A549 (cell line): Measurements from ENCODE around the gene SCN5A. TPM values are rescaled to one million over a fixed set of nuclear protein-coding genes. Genes with fewer than 3 reads are reported as not detected.

Source experiments
- ATAC-seq, 2 experiments: fragments of 200-7000 bp in 1 of 2; fragments of >200 bp in 1 of 2; cut with Nextera tagmentation in 1 of 2; cut with Tn5 transposase in 1 of 2; 3 replicates each; pipeline versions ENCODE4 v1.8.0 to v1.9.1; 2018 to 2020; ENCODE audit warnings: mild to moderate bottlenecking in 1 of 2, moderate library complexity in 1 of 2
- CTCF ChIA-PET: fragments of 300-600 bp; sonication (Branson Sonifier 250); formaldehyde crosslinking; extraction: SDS; loops from one replicate; lab custom pipeline; 2021; ENCODE audit warnings: antibody characterized with exemption, inconsistent platforms; lab: Yijun Ruan, JAX
- POLR2A ChIA-PET: fragments of 350-600 bp; formaldehyde crosslinking; extraction: SDS; loops from one replicate; lab custom pipeline; 2021; ENCODE audit warnings: antibody characterized with exemption, inconsistent platforms; lab: Yijun Ruan, JAX
- DNase-seq, 2 experiments: peaks; one replicate each; pipeline versions ENCODE4 v3.0.0 to v3.0.0-alpha.2; 2011 to 2016; ENCODE audit warnings: low read depth in 1 of 2, low spot score in 1 of 2
- FAIRE-seq: peaks from 2 replicates; lab custom pipeline; 2011; peaks lifted over from hg19 to GRCh38; lab: Jason Lieb, UNC
- H3K27ac ChIP-seq, 2 experiments: fragments of >200 bp; sonication (Bioruptor Twin); formaldehyde crosslinking; 3 replicates each; pipeline ENCODE4 v1.5.1; 2016 to 2017
- H3K4me1 ChIP-seq: fragments of >200 bp; sonication (Bioruptor Twin); formaldehyde crosslinking; 3 replicates; pipeline ENCODE4 v1.6.1; 2016
- H3K4me2 ChIP-seq: fragments of >200 bp; sonication (Bioruptor Twin); formaldehyde crosslinking; 3 replicates; pipeline ENCODE4 v1.6.1; 2016
- H3K4me3 ChIP-seq: fragments of >200 bp; sonication (Bioruptor Twin); formaldehyde crosslinking; 3 replicates; pipeline ENCODE4 v1.5.1; 2016
- H3K9me3 ChIP-seq: fragments of >200 bp; sonication (Bioruptor Twin); formaldehyde crosslinking; 3 replicates; pipeline ENCODE4 v1.6.1; 2016
- CBX2 ChIP-seq: fragments of 200-600 bp; sonication (generic); IDR thresholded peaks from 2 replicates; pipeline ENCODE4 v1.6.1; 2016; ENCODE audit warnings: low read depth, mild to moderate bottlenecking, borderline replicate concordance
- CEBPB ChIP-seq, 2 experiments: fragments of >200 bp in 1 of 2; sonication (Bioruptor Twin) in 1 of 2; formaldehyde crosslinking in 1 of 2; IDR thresholded peaks; 2 replicates each; pipeline ENCODE4 v1.6.1; 2012 to 2016
- CHD2 ChIP-seq: fragments of 150-350 bp; IDR thresholded peaks from 2 replicates; pipeline ENCODE4 v1.6.1; 2014; ENCODE audit warnings: low read length; ENCODE audit not compliant: partially characterized antibody
- EHF ChIP-seq: fragments of 250-450 bp; sonication (Bioruptor Pico); IDR thresholded peaks from 2 replicates; pipeline ENCODE4 v1.5.0; 2020; ENCODE audit warnings: mild to moderate bottlenecking
- EHMT2 ChIP-seq: fragments of 200-600 bp; sonication (generic); IDR thresholded peaks from 2 replicates; pipeline ENCODE4 v1.6.1; 2016; ENCODE audit warnings: antibody characterized with exemption, low read depth, mild to moderate bottlenecking, moderate library complexity
- ESRRA ChIP-seq: fragments of 150-350 bp; IDR thresholded peaks from 2 replicates; pipeline ENCODE4 v1.6.1; 2014; ENCODE audit warnings: mild to moderate bottlenecking, low read length, borderline replicate concordance
- HOXB13 ChIP-seq: fragments of 250-450 bp; sonication (Bioruptor Pico); IDR thresholded peaks from 2 replicates; pipeline ENCODE4 v1.5.0; 2020; ENCODE audit warnings: low read depth, mild to moderate bottlenecking, moderate library complexity
- HOXB5 ChIP-seq: fragments of 250-450 bp; sonication (Bioruptor Pico); IDR thresholded peaks from 2 replicates; pipeline ENCODE4 v1.5.0; 2020; ENCODE audit warnings: mild to moderate bottlenecking, moderate library complexity
- JUNB ChIP-seq: fragments of >200 bp; sonication (Bioruptor Twin); formaldehyde crosslinking; IDR thresholded peaks from 2 replicates; pipeline ENCODE4 v1.6.1; 2016
- KDM1A ChIP-seq: fragments of 200-600 bp; sonication (generic); IDR thresholded peaks from 2 replicates; pipeline ENCODE4 v1.6.1; 2016; ENCODE audit warnings: low read depth, mild to moderate bottlenecking
- MAFK ChIP-seq: fragments of 450-650 bp; IDR thresholded peaks from 2 replicates; pipeline ENCODE4 v1.6.1; 2014; ENCODE audit not compliant: partially characterized antibody
- MAX ChIP-seq: IDR thresholded peaks from 2 replicates; pipeline ENCODE4 v1.6.1; 2012
- MAZ ChIP-seq: fragments of 150-350 bp; IDR thresholded peaks from 2 replicates; pipeline ENCODE4 v1.6.1; 2014; ENCODE audit warnings: antibody characterized with exemption, low read depth, low read length, borderline replicate concordance
- TFCP2L1 ChIP-seq: fragments of 250-450 bp; sonication (Bioruptor Pico); IDR thresholded peaks from 2 replicates; pipeline ENCODE4 v1.5.0; 2021; ENCODE audit warnings: mild to moderate bottlenecking
- TP53 ChIP-seq: fragments of 250-450 bp; sonication (Bioruptor Pico); IDR thresholded peaks from 2 replicates; pipeline ENCODE4 v1.5.0; 2021; ENCODE audit warnings: mild to moderate bottlenecking, moderate library complexity
- ZSCAN20 ChIP-seq: fragments of 250-450 bp; sonication (Bioruptor Pico); IDR thresholded peaks from 2 replicates; pipeline ENCODE4 v1.8.0; 2022; ENCODE audit warnings: mild to moderate bottlenecking, moderate library complexity
- WGBS: methylation state at CpG from one replicate; pipeline ENCODE4 v1.1.6; 2017; ENCODE audit errors: missing lambda C conversion rate; 5-methylcytosine and 5-hydroxymethylcytosine counted together
- polyA plus RNA-seq, 4 experiments: library from polyadenylated mRNA; depleted of rRNA in 3 of 4; stranded (reverse); fragments of >200 nt; fragmentation: RNase III in 1 of 4; extraction: RNeasy Plus Mini Kit Qiagen cat#74134 plus additional on column Dnase treatment in 1 of 4; gene quantifications; 2 replicates in 3 of 4; 3 replicates in 1 of 4; pipeline ENCODE4 v1.2.3, GENCODE V29; 2011 to 2017
- TF ChIP-seq, protein P1 (sequence below): IDR thresholded peaks from 2 replicates; pipeline ENCODE4 v1.6.1; 2012
- TF ChIP-seq, protein P2 (sequence below): fragments of 450-650 bp; IDR thresholded peaks from 2 replicates; pipeline ENCODE4 v1.6.1; 2014; ENCODE audit warnings: antibody characterized with exemption

SCN5A gene
- polyA plus RNA-seq, 2 of the 4 experiments (the other 2 are of a cell fraction) = 0.09 to 0.19 TPM

DNA sequence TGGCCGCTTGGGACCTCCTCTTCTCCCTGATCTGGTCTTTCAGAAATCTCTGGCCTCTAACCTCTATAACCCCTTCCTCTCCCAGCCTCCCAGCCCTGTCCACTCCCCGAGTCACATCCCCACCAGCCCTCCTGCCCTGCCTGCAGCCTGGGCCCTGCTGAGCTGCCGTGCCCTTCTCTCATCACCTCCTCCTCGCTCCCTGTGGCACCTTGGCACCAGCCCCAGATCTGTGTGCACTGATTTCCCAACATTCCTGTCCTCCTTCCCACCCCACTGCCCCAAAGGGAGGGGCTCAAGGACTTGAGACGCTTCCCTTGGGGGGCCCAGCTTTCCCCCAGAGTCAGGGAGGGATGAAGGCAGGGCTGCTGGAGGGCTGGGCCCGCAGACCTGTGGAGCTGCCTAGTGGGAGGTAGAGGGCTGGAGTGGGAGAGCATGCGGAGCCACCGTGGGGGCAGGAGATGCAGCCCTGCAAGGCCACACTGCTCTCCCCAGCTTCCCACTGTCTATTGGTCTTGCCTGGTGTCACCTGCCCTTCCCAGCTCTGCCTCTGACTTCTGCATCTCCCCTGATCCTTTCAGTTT is 110.6 kb downstream of the SCN5A start (continued):
- no peak for TF ChIP-seq CBX2

DNA sequence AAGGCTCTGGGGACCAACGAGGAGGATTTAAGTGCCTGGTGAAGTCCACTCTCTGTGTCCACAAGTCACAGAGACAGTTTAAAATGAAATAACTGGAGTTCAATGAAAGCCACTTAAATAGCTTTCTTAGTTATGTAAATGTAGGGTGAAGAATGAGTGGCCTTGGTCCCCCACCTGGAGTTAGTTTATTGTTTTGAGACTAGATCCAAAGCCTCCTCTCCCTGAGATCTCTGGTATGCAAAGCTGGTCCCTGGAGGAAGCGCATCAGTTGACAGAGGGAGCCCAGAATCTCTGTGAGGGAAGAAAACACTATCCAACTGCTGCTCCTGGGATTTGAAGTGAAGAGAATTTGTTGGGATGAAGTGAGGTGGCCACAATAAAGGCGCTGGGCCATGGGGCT is 112.8 kb downstream of the SCN5A start:
- FAIRE-seq (no peak), DNase-seq (no peak), ATAC-seq (no peak)
- ChIA-PET CTCF (interaction anchor here (0.9 to 2.8 kb wide), 3 partner anchors 16 to 119 kb away, joined by 4 to 24 read pairs (median 8); no protein-coding TSS in a partner anchor), POLR2A (no interaction called here)
- Histone ChIP-seq H3K4me1 (no peaks in the 10 kb centered on the region), H3K4me3 (no peak overlapping the region), H3K27ac (no peak overlapping the region), H3K9me3 (peaks cover 6% of the 10 kb centered on the region; the same call in 2 of the 3 replicates), H3K4me2 (no peak overlapping the region)
- TF ChIP-seq EHF (no peak), CEBPB (IDR thresholded peaks at IDR 0.05) (no peak), HOXB5 (no peak), KDM1A (no peak), MAZ (no peak), ESRRA (no peak), TFCP2L1 (no peak), MAX (no peak)
- TF ChIP-seq, protein P1, sequence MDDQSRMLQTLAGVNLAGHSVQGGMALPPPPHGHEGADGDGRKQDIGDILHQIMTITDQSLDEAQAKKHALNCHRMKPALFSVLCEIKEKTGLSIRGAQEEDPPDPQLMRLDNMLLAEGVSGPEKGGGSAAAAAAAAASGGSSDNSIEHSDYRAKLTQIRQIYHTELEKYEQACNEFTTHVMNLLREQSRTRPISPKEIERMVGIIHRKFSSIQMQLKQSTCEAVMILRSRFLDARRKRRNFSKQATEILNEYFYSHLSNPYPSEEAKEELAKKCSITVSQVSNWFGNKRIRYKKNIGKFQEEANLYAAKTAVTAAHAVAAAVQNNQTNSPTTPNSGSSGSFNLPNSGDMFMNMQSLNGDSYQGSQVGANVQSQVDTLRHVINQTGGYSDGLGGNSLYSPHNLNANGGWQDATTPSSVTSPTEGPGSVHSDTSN = no peak
- TF ChIP-seq, protein P2, sequence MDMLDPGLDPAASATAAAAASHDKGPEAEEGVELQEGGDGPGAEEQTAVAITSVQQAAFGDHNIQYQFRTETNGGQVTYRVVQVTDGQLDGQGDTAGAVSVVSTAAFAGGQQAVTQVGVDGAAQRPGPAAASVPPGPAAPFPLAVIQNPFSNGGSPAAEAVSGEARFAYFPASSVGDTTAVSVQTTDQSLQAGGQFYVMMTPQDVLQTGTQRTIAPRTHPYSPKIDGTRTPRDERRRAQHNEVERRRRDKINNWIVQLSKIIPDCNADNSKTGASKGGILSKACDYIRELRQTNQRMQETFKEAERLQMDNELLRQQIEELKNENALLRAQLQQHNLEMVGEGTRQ = no peak
- WGBS = 76% methylated on average over 3 of the region's 3 CpGs

DNA sequence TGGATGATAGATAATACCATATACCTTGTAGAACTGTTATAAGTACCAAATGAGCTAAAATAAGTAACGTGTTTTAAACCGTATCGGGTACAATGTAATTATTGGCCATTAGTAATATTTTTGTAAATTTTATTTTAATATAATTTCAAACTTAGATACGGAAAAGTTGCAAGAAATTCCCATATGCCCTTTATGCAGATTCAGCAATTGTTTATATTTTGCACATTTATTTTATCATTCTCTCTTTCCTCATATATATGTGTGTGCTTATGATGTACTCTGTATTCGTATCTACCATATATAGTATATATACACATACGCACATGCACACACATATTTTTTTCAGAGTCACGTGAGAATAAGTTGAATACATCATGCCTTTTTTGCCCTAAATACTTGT is 114.9 kb downstream of the SCN5A start:
- FAIRE-seq = no peak
- POLR2A ChIA-PET = no interaction called here
- 95% methylated on average over 7 of the region's 7 CpGs for WGBS

DNA sequence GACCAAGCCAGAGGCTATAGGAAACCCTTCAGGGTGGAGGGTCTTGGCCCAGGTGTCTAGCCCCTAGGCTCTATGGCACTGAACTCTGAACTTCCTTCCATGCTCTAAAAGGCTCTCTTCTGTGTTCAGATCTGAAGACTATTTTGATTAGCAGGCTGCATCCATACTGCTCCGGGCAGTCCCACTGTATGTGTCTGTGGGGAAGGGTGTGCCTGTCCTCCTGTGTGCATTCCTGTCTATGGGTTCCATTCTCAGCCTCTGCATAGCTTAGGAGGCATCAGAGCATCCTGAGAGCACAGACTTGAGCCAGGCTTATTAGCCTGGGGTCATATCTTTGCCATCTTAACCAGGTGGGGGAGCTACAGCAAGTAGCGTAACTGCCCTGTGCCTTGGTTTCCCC is 115.3 kb downstream of the SCN5A start:
- ChIA-PET POLR2A (no interaction called here), CTCF (interaction anchor here (1.3 to 2.1 kb wide), 2 partner anchors 10 to 13 kb away, joined by 6 to 14 read pairs; no protein-coding TSS in a partner anchor)

More for the DNA sequence above, 114.9 kb downstream of the SCN5A start:
- H3K27ac ChIP-seq = no peak overlapping the region
- no peak overlapping the region for H3K4me3 ChIP-seq
- peaks cover 6% of the 10 kb centered on the region; the same call in 2 of the 3 replicates for H3K9me3 ChIP-seq
- no peaks in the 10 kb centered on the region for H3K4me1 ChIP-seq
- CTCF ChIA-PET = interaction anchor here (1.3 to 2.1 kb wide), 2 partner anchors 11 to 13 kb away, joined by 6 to 14 read pairs; no protein-coding TSS in a partner anchor
- ATAC-seq = no peak
- no peak overlapping the region for H3K4me2 ChIP-seq
- no peak for DNase-seq
- TF ChIP-seq MAFK (peak; percentile 41), EHMT2 (no peak)
- TF ChIP-seq, all 56 proteins: peak for 1

More for the DNA sequence above, 115.3 kb downstream of the SCN5A start:
- Histone ChIP-seq H3K27ac (no peak overlapping the region), H3K4me2 (no peak overlapping the region), H3K4me3 (no peak overlapping the region), H3K9me3 (peaks cover 6% of the 10 kb centered on the region; the same call in 2 of the 3 replicates), H3K4me1 (no peaks in the 10 kb centered on the region)
- FAIRE-seq (no peak), ATAC-seq (no peak), DNase-seq (no peak)
- no peak for TF ChIP-seq ZSCAN20 (CRISPR knock-in tag)
- TF ChIP-seq CHD2 = no peak
- TF ChIP-seq HOXB13 (CRISPR knock-in tag) = no peak
- no peak for TF ChIP-seq TFCP2L1
- no peak for TF ChIP-seq ESRRA
- no peak for TF ChIP-seq JUNB
- no peak for TF ChIP-seq TP53 (CRISPR knock-in tag)
- 95% methylated on average over 2 of the region's 2 CpGs for WGBS
